ENCODE data around the gene ASB9. TPM values are rescaled to one million over a fixed set of nuclear protein-coding genes. Genes with fewer than 3 reads are reported as not detected.

ASB9 gene
- total and polyA plus RNA-seq, 2 donors (not counting 3 experiments of a cell fraction or from before 2014, with no cell fraction given) = 6.5 to 7.6 TPM

GRCh38 chrX:15240414-15240813 is 29.5 kb downstream of the ASB9 start:
- intact Hi-C loops (cut with micrococcal nuclease) (no loop called here), dilution Hi-C loops (cut with MboI; ENCODE audit: extremely low pct_ligation_motif_present, low sequenced_read_pairs) (no loop called here)
- Histone ChIP-seq H3K36me3 (ENCODE audit: control insufficient read depth in 2 of 2, extremely low read depth in 1 of 2, insufficient read depth in 2 of 2, low read length in 2 of 2) (no peaks in the 10 kb centered on the region), H3K9me1 (replicated peaks; ENCODE audit: control insufficient read depth, extremely low read depth, insufficient read depth, low read length) (no peaks in the 10 kb centered on the region), H4K20me1 (replicated peaks; ENCODE audit: control insufficient read depth, extremely low read depth, insufficient read depth, low read length) (no peaks in the 10 kb centered on the region), H3K79me2 (ENCODE audit: control insufficient read depth, insufficient read depth, low read length) (no peaks in the 10 kb centered on the region), H3K27me3 (ENCODE audit: control insufficient read depth in 2 of 2, insufficient read depth in 2 of 2, low read length in 2 of 2) (no peaks in the 10 kb centered on the region), H3K9ac (replicated peaks; ENCODE audit: extremely low read depth, insufficient read depth, low read length) (no peak overlapping the region), H2AFZ (ENCODE audit: low read depth, low read length) (no peak overlapping the region), H3K9me3 (replicated peaks; ENCODE audit: control insufficient read depth, insufficient read depth, low read length) (no peaks in the 10 kb centered on the region), H3K4me3 (replicated peaks in 1 of 3; ENCODE audit: insufficient read depth in 1 of 3, low read depth in 1 of 3, low read length in 3 of 3) (no peak overlapping the region), H3K4me1 (ENCODE audit: control insufficient read depth, extremely low read depth, insufficient read depth, low read length) (no peaks in the 10 kb centered on the region), H3K4me2 (ENCODE audit: insufficient read depth, low read length) (no peak overlapping the region), H3K27ac (ENCODE audit: insufficient read depth, low read depth, low read length) (no peak overlapping the region)
- DNase-seq (ENCODE audit: low read depth, low spot score) (no peak), FAIRE-seq (no peak)
- CTCF ChIA-PET = no interaction called here
- TF ChIP-seq POLR2AphosphoS5 (IDR thresholded peaks at IDR 0.05; ENCODE audit: insufficient read depth, low read depth, low read length) (no peak), JUN (IDR thresholded peaks at IDR 0.05; ENCODE audit: borderline replicate concordance, insufficient read depth, insufficient read length, low read depth) (no peak), POLR2A (IDR thresholded peaks at IDR 0.05; ENCODE audit: low read depth, low read length) (no peak), FOS (IDR thresholded peaks at IDR 0.05; ENCODE audit: borderline replicate concordance, insufficient read depth, low read length) (no peak)
- no TSS peak for BruUV-seq (replicated peaks)
- POLR2A ChIA-PET = no interaction called here

- no peak overlapping the region for H3K4me3 ChIP-seq (replicated peaks in 1 of 3; ENCODE audit: insufficient read depth in 1 of 3, low read depth in 1 of 3, low read length in 3 of 3)
- H3K4me2 ChIP-seq (ENCODE audit: insufficient read depth, low read length) = no peak overlapping the region
- FAIRE-seq (no peak), DNase-seq (ENCODE audit: low read depth, low spot score) (no peak)
- H3K27ac ChIP-seq (ENCODE audit: insufficient read depth, low read depth, low read length) = no peak overlapping the region
- no peaks in the 10 kb centered on the region for H3K27me3 ChIP-seq (ENCODE audit: control insufficient read depth in 2 of 2, insufficient read depth in 2 of 2, low read length in 2 of 2)
- H4K20me1 ChIP-seq (replicated peaks; ENCODE audit: control insufficient read depth, extremely low read depth, insufficient read depth, low read length) = no peaks in the 10 kb centered on the region
- H3K9ac ChIP-seq (replicated peaks; ENCODE audit: extremely low read depth, insufficient read depth, low read length) = no peak overlapping the region
- no peak for TF ChIP-seq CTCF (IDR thresholded peaks at IDR 0.05; ENCODE audit: extremely low read depth in 1 of 2, insufficient read depth in 1 of 2, low read depth in 1 of 2, low read length in 2 of 2)
- no peak for TF ChIP-seq JUN (IDR thresholded peaks at IDR 0.05; ENCODE audit: borderline replicate concordance, insufficient read depth, insufficient read length, low read depth)
- no peak for TF ChIP-seq POLR2AphosphoS5 (IDR thresholded peaks at IDR 0.05; ENCODE audit: insufficient read depth, low read depth, low read length)
- TF ChIP-seq MYC (IDR thresholded peaks at IDR 0.05; ENCODE audit: low read depth, low read length) = no peak
- no peak for TF ChIP-seq FOS (IDR thresholded peaks at IDR 0.05; ENCODE audit: borderline replicate concordance, insufficient read depth, low read length)
- TF ChIP-seq GATA2 (IDR thresholded peaks at IDR 0.05; ENCODE audit: insufficient read depth, insufficient read length, low read depth, low read length) = no peak
- H3K4me1 ChIP-seq (ENCODE audit: control insufficient read depth, extremely low read depth, insufficient read depth, low read length) = no peaks in the 10 kb centered on the region
- intact Hi-C loops (cut with micrococcal nuclease) = no loop called here
- H3K9me3 ChIP-seq (replicated peaks; ENCODE audit: control insufficient read depth, insufficient read depth, low read length) = no peaks in the 10 kb centered on the region
- dilution Hi-C loops (cut with MboI; ENCODE audit: extremely low pct_ligation_motif_present, low sequenced_read_pairs) = no loop called here
- H3K36me3 ChIP-seq (ENCODE audit: control insufficient read depth in 2 of 2, extremely low read depth in 1 of 2, insufficient read depth in 2 of 2, low read length in 2 of 2) = no peaks in the 10 kb centered on the region
- POLR2A ChIA-PET = no interaction called here
- CTCF ChIA-PET = no interaction called here
- H3K9me1 ChIP-seq (replicated peaks; ENCODE audit: control insufficient read depth, extremely low read depth, insufficient read depth, low read length) = no peaks in the 10 kb centered on the region
- H3K79me2 ChIP-seq (ENCODE audit: control insufficient read depth, insufficient read depth, low read length) = no peaks in the 10 kb centered on the region
- BruUV-seq (replicated peaks) = no TSS peak
- H2AFZ ChIP-seq (ENCODE audit: low read depth, low read length) = no peak overlapping the region
Measured at GRCh38 chrX:15236146-15236545, 33.7 kb downstream of the ASB9 start.

Data from endothelial cell of umbilical vein (primary cell).